ENCODE results near the gene TMEM217. TPM values are rescaled to one million over a fixed set of nuclear protein-coding genes. Genes with fewer than 3 reads are reported as not detected.

TMEM217 gene
- total RNA-seq, 1 donor, result 3.3 TPM

- DNase-seq (ENCODE audit: insufficient read length, low spot score, missing footprints), result no peak
- Histone ChIP-seq H3K27ac (ENCODE audit: low read depth, low read length) (no peak overlapping the region), H3K9me3 (ENCODE audit: low read depth, low read length) (no peaks in the 10 kb centered on the region), H3K79me2 (ENCODE audit: insufficient read depth, low read length) (peaks cover 70% of the 10 kb centered on the region), H3K4me3 (ENCODE audit: insufficient read depth, low read length) (no peak overlapping the region), H3K4me2 (ENCODE audit: insufficient read depth, low read length) (no peak overlapping the region), H3K4me1 (ENCODE audit: insufficient read depth, low read length) (no peaks in the 10 kb centered on the region), H3K27me3 (ENCODE audit: insufficient read depth, low read length) (no peaks in the 10 kb centered on the region), H3K36me3 (ENCODE audit: insufficient read depth, low read length) (peaks cover 6% of the 10 kb centered on the region), H2AFZ (ENCODE audit: low read length) (no peak overlapping the region), H4K20me1 (ENCODE audit: insufficient read depth, low read length) (peaks cover 2% of the 10 kb centered on the region)
- TF ChIP-seq CTCF (IDR thresholded peaks at IDR 0.05; ENCODE audit: extremely low read depth, low read depth, low read length), result no peak
Observed at GRCh38 chr6:37265001-37265400, 7.1 kb upstream of the TMEM217 start.

GRCh38 chr6:37262446-37263026, 4.6 kb upstream of the TMEM217 start:
- no peak overlapping the region for H2AFZ ChIP-seq (ENCODE audit: low read length)
- peaks cover 6% of the 10 kb centered on the region for H3K4me1 ChIP-seq (ENCODE audit: insufficient read depth, low read length)
- no peaks in the 10 kb centered on the region for H3K36me3 ChIP-seq (ENCODE audit: insufficient read depth, low read length)
- peaks cover 2% of the 10 kb centered on the region for H4K20me1 ChIP-seq (ENCODE audit: insufficient read depth, low read length)
- H3K9me3 ChIP-seq (ENCODE audit: low read depth, low read length), result no peaks in the 10 kb centered on the region
- DNase-seq (ENCODE audit: insufficient read length, low spot score, missing footprints), result no peak
- no peaks in the 10 kb centered on the region for H3K27me3 ChIP-seq (ENCODE audit: insufficient read depth, low read length)
- TF ChIP-seq CTCF (IDR thresholded peaks at IDR 0.05; ENCODE audit: extremely low read depth, low read depth, low read length), result no peak
- H3K4me3 ChIP-seq (ENCODE audit: insufficient read depth, low read length), result no peak overlapping the region
- H3K4me2 ChIP-seq (ENCODE audit: insufficient read depth, low read length), result no peak overlapping the region
- peaks cover 89% of the 10 kb centered on the region for H3K79me2 ChIP-seq (ENCODE audit: insufficient read depth, low read length)
- H3K27ac ChIP-seq (ENCODE audit: low read depth, low read length), result no peak overlapping the region

GRCh38 chr6:37261198-37261597, 3.3 kb upstream of the TMEM217 start:
- H3K27ac ChIP-seq (ENCODE audit: low read depth, low read length), result no peak overlapping the region
- H3K4me2 ChIP-seq (ENCODE audit: insufficient read depth, low read length), result no peak overlapping the region
- no peaks in the 10 kb centered on the region for H3K9me3 ChIP-seq (ENCODE audit: low read depth, low read length)
- no peaks in the 10 kb centered on the region for H3K36me3 ChIP-seq (ENCODE audit: insufficient read depth, low read length)
- no peak for TF ChIP-seq CTCF (IDR thresholded peaks at IDR 0.05; ENCODE audit: extremely low read depth, low read depth, low read length)
- H3K4me1 ChIP-seq (ENCODE audit: insufficient read depth, low read length), result peaks cover 14% of the 10 kb centered on the region
- no peaks in the 10 kb centered on the region for H4K20me1 ChIP-seq (ENCODE audit: insufficient read depth, low read length)
- H2AFZ ChIP-seq (ENCODE audit: low read length), result no peak overlapping the region
- H3K79me2 ChIP-seq (ENCODE audit: insufficient read depth, low read length), result peaks cover 86% of the 10 kb centered on the region
- no peak for DNase-seq (ENCODE audit: insufficient read length, low spot score, missing footprints)
- no peaks in the 10 kb centered on the region for H3K27me3 ChIP-seq (ENCODE audit: insufficient read depth, low read length)
- H3K4me3 ChIP-seq (ENCODE audit: insufficient read depth, low read length), result no peak overlapping the region

GRCh38 chr6:37260444-37260843, 2.5 kb upstream of the TMEM217 start:
- Histone ChIP-seq H3K4me1 (ENCODE audit: insufficient read depth, low read length) (peaks cover 14% of the 10 kb centered on the region), H3K36me3 (ENCODE audit: insufficient read depth, low read length) (no peaks in the 10 kb centered on the region), H3K9me3 (ENCODE audit: low read depth, low read length) (no peaks in the 10 kb centered on the region), H3K79me2 (ENCODE audit: insufficient read depth, low read length) (peaks cover 79% of the 10 kb centered on the region), H3K27me3 (ENCODE audit: insufficient read depth, low read length) (no peaks in the 10 kb centered on the region), H3K4me2 (ENCODE audit: insufficient read depth, low read length) (no peak overlapping the region), H3K27ac (ENCODE audit: low read depth, low read length) (no peak overlapping the region), H3K4me3 (ENCODE audit: insufficient read depth, low read length) (no peak overlapping the region), H2AFZ (ENCODE audit: low read length) (no peak overlapping the region), H4K20me1 (ENCODE audit: insufficient read depth, low read length) (no peaks in the 10 kb centered on the region)
- TF ChIP-seq CTCF (IDR thresholded peaks at IDR 0.05; ENCODE audit: extremely low read depth, low read depth, low read length), result no peak
- no peak for DNase-seq (ENCODE audit: insufficient read length, low spot score, missing footprints)
